Activated T-helper 17 cell treated with anti-CD3 and anti-CD28 coated beads, Interleukin-2, amount 50 U/mL, for 72 hours (primary cell): ENCODE results near the gene IER5L. TPM values are rescaled to one million over a fixed set of nuclear protein-coding genes. Genes with fewer than 3 reads are reported as not detected.
"Not testable (repeated sequence)": the region's sequence is repeated elsewhere in the genome, so short reads cannot be mapped to it uniquely, and the experiment has no call there.

Experiments
- ATAC-seq: fragments of 150-1000 bp; cut with Tn5 transposase; replicated peaks from 2 replicates; pipeline ENCODE4 v1.10.0; 2021; ENCODE audit warnings: mild to moderate bottlenecking, moderate library complexity
- H3K27ac Mint-ChIP-seq: one replicate; pipeline ENCODE4 v1.8.0; 2022; ENCODE audit warnings: mixed read lengths
- H3K27me3 Mint-ChIP-seq: one replicate; pipeline ENCODE4 v1.8.0; 2022; ENCODE audit warnings: mixed read lengths
- H3K36me3 Mint-ChIP-seq: one replicate; pipeline ENCODE4 v1.8.0; 2022; ENCODE audit warnings: low read depth, mild to moderate bottlenecking, mixed read lengths
- H3K4me1 Mint-ChIP-seq: one replicate; pipeline ENCODE4 v1.8.0; 2022; ENCODE audit warnings: mixed read lengths
- H3K4me3 Mint-ChIP-seq: one replicate; pipeline ENCODE4 v1.8.0; 2022; ENCODE audit warnings: mild to moderate bottlenecking, mixed read lengths
- H3K9me3 Mint-ChIP-seq: one replicate; pipeline ENCODE4 v1.8.0; 2022; ENCODE audit warnings: mixed read lengths
- total RNA-seq, 2 donors: library from RNA; stranded (reverse); gene quantifications; one replicate each; pipeline ENCODE4 v1.2.3, GENCODE V29; 2022

The IER5L gene
- total RNA-seq, 2 donors from 2014 or later, result 0.67 to 2.2 TPM

DNA sequence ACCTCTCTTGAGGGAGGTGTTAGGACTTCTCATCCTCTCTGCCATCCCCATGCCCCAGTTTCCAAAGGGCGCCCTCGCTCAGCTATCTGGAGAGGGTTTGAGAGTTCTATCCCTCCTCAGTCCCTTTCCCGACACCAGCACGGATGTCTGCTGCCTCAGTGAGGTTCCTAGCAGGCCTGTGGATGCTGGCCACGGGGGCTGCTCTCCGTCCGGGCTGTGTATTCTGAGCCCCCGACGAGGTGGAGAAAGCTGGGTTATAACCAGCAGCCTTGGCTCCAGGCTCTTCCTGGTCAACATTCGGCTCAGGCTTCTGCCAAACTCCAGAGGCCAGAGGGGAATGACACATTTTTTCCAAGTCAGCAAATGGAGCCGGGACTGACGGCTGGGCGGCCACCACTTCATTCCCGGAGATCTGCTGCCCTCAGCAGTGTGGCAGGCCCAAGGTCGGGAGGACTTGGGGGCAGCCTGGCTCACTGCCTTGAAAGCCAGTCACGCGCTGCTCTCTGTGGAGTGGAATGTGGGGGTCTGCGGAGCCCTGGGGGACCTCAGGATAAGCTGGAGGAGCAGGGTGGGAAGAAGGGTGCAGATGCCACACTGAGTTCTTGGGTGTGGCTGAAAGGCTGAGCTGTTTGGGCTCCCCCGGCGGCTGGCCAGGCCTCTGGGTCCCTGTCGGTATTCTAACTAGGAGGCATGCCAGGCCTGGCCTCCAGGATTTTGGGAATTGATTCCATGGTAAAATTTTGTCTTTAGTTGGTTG, 39.4 kb downstream of the IER5L start:
- H3K4me1 Mint-ChIP-seq, result peaks cover 13% of the 10 kb centered on the region
- H3K27me3 Mint-ChIP-seq, result no peaks in the 10 kb centered on the region
- no peaks in the 10 kb centered on the region for H3K9me3 Mint-ChIP-seq
- peaks cover 54% of the 10 kb centered on the region for H3K36me3 Mint-ChIP-seq
- H3K4me3 Mint-ChIP-seq, result peak overlapping the region; percentile 81
- ATAC-seq, result peak; percentile 2
- peak overlapping the region; percentile 85 for H3K27ac Mint-ChIP-seq

DNA sequence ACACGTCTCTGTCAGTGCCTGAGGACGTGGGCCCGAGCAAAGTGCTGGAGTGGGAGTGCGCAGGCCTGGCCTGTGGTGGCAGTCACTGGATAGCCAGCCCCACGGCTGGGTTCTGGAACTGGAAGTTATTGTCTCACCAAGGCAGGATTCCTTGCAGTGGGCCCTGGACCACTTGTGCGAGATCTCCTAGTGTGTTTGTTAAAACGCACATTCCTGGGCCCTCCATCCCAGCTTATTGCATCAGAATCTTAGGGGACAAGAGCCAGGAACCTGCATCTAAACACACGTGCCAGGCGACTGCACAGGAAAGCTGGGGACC, 40.0 kb downstream of the IER5L start:
- Mint-ChIP-seq H3K36me3 (peaks cover 55% of the 10 kb centered on the region), H3K4me1 (peaks cover 13% of the 10 kb centered on the region), H3K27ac (no peak overlapping the region), H3K27me3 (no peaks in the 10 kb centered on the region), H3K4me3 (no peak overlapping the region), H3K9me3 (no peaks in the 10 kb centered on the region)
- ATAC-seq, result no peak

DNA sequence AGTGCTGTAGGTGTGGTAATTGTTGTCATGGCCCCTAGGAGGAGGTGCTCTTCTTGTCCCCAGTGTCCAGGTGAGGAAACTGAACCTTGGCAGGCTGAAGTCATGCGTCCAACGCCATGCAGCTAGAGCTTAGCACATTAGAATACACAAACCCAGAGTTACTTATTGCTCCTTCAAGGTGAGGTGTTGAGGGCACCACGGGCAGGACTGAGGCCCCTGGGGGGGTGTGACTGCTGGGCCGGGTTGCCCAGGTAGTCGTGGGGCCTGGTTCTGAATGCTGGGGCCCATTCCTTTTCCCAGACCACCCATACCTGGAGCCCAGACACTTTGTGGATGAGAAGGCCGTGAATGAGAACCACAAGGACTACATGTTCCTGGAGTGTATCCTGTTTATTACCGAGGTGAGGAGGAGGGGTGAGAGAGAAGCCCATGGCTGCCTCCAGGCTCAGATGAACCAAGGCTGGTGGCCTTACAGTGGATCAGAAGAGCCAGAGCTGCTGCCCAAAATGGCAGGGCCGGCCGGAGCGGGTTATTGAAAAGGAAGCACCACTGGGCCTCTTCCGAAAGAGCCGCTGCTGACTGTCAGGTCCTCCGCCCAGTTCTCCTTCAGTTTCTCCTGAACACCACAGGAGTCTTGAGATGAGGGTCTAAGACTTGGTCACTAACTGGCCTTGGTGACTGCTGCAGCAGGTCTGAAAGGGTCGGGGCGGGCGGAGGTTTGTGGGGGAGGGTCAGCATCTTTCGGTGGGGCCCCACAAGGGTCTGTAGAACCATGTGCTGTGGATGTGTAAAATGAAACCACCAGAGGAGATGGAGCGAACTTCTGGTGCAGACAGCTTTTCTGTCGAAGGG, 40.5 kb downstream of the IER5L start:
- Mint-ChIP-seq H3K4me1 (peaks cover 13% of the 10 kb centered on the region), H3K27ac (no peak overlapping the region), H3K27me3 (no peaks in the 10 kb centered on the region), H3K4me3 (no peak overlapping the region), H3K9me3 (no peaks in the 10 kb centered on the region), H3K36me3 (peaks cover 53% of the 10 kb centered on the region)
- no peak for ATAC-seq

DNA sequence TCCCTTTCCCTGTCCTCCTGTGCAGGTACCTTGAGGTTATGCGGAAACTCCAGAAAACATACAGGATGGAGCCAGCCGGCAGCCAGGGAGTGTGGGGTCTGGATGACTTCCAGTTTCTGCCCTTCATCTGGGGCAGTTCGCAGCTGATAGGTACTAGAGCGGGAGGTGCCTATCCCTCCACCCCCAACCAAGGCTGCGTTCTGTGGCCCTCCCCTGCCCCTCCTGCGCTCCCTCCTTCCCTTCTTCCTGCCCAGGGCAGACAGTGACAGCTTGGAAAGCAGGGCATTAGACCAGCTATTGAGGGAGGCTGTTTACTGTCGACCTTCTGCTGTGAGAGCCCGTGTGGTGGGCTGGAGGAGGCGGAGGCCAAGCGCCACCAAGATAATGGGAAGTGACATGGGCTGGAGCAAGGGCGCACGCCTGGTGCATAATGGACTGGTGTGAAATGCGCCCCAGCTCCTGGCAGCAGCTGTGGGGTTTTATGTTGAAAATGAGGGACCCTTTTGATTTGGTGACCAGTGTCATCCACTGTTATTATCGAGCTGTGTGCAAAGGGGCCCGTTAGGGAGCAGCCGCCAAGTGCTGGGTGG, 41.5 kb downstream of the IER5L start:
- Mint-ChIP-seq H3K9me3 (no peaks in the 10 kb centered on the region), H3K4me3 (no peak overlapping the region), H3K27ac (no peak overlapping the region), H3K36me3 (peaks cover 57% of the 10 kb centered on the region), H3K27me3 (no peaks in the 10 kb centered on the region), H3K4me1 (peaks cover 13% of the 10 kb centered on the region)
- ATAC-seq, result no peak

DNA sequence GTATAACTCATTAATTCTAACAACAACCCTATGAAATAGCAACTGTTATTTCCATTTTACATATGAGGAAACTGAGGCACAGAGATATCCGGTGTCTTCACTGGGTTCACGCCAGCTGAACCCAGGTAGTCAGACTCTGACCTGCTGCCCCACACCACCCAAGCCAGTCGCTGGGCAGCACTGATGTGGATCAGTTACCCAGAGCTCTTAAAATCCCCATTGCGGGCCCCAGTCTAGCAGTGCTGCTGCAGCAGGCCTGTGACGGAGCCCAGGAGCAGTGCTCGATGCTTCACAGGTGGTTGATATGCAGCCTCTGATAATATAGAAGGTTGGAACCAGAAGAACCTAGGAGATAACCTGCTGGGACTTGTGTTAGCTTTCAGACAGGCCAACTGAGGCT, 42.6 kb downstream of the IER5L start:
- Mint-ChIP-seq H3K27me3 (no peaks in the 10 kb centered on the region), H3K4me3 (no peak overlapping the region), H3K4me1 (peaks cover 13% of the 10 kb centered on the region), H3K36me3 (peaks cover 68% of the 10 kb centered on the region), H3K9me3 (no peaks in the 10 kb centered on the region), H3K27ac (no peak overlapping the region)
- no peak for ATAC-seq

DNA sequence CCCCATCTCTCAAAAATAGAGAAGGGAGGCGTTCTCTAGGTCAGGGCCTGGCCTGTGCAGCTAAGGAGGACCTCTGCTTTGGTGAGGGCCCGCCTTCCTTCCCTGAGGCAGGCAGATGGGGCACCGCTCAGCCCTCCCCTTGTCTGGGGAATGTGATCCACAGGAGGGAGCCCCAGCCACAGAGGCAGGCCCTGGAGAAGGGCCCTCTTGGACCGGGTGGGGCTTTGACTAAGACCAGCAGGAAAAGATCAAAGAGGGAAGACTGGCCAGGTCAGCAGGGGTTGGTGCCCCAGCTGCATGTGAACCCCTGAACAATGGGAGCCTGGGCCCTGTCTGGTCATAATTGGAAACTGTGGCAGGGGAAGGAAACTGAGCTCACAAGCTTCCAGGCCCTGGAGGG, 45.0 kb downstream of the IER5L start:
- no peaks in the 10 kb centered on the region for H3K4me1 Mint-ChIP-seq

DNA sequence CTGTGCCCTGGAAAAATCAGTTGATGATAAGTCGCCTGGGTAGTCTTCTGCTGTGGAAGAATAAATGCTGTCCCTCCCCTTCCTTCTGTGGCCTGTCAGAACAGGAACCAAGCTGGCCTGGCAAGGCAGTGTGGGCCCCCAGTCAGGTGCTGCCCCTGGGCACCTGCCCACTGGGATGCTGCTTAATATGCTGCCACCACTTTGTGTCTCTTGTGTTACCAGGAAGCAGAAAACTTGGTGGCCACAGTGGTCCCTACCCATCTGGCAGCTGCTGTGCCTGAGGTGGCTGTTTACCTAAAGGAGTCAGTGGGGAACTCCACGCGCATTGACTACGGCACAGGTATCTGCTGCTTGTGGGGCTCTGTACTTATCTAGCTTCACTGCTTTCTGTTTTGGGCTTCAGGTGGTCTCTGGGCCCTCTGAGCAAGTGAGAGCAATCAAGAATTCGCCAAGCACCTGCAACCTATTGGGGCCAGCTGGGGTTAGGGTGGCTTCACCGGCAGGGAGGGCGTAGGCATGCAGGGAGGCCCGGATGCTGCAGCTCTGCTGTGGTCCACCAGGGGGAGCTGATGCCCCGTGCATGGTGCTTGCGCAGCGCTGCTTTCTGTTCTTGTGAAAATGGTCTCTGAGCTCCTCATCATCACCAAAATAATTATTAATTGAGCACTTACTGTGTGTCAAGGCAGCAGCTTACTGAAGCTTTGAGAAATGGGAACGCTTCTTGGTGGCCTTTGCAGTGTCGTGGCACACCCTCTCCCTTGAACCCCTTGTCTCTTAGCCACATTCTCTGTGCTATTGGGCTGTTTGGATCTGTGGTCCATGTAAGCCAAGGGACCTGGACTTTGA, 46.5 kb downstream of the IER5L start:
- Mint-ChIP-seq H3K27ac (no peak overlapping the region), H3K4me3 (no peak overlapping the region), H3K4me1 (no peaks in the 10 kb centered on the region), H3K27me3 (no peaks in the 10 kb centered on the region), H3K36me3 (peaks cover 86% of the 10 kb centered on the region), H3K9me3 (no peaks in the 10 kb centered on the region)
- ATAC-seq, result peak; percentile 99

More for the DNA sequence above, 45.0 kb downstream of the IER5L start:
- ATAC-seq, result no peak
- Mint-ChIP-seq H3K27me3 (no peaks in the 10 kb centered on the region), H3K36me3 (peaks cover 84% of the 10 kb centered on the region), H3K9me3 (no peaks in the 10 kb centered on the region), H3K27ac (no peak overlapping the region), H3K4me3 (no peak overlapping the region)

DNA sequence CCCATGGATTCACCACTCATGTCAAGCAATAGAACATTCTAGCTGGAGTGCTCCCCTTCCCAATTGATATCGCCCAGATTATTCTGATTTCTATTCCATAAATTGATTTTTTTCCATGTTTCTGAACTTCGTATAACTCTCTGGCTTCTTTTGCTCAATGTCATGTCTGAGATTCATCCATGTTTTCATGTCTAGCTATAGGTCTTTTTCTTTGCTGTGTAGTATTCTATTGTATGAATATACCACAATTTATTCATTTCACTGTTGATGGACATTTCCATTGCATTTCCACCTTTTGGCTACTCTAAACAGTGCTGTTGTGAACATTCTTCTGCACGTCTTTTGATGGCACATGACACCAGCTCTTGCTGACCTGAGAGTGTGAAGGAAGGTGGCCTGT, 47.3 kb downstream of the IER5L start:
- H3K4me1 Mint-ChIP-seq, result no peaks in the 10 kb centered on the region
- peaks cover 86% of the 10 kb centered on the region for H3K36me3 Mint-ChIP-seq
- H3K4me3 Mint-ChIP-seq, result no peak overlapping the region
- H3K27me3 Mint-ChIP-seq, result no peaks in the 10 kb centered on the region
- H3K27ac Mint-ChIP-seq, result no peak overlapping the region
- no peak for ATAC-seq
- no peaks in the 10 kb centered on the region for H3K9me3 Mint-ChIP-seq

DNA sequence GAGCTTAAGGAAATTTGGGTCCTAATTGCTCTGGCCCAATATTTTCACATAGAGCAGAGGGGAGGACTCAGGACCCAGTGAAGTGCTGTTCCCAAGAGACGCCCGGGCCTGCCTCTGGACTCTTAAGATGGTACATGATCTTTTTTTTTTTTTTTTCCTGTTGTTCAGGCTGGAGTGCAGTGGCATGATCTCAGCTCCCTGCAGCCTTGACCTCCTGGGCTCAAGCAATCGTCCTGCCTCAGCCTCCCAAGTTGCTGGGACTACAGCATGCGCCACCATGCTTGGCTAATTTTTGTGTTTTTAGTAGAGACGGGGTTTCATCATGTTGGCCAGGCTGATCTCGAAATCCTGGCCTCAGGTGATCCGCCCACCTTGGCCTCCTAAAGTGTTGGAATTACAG, 47.8 kb downstream of the IER5L start:
- not testable (repeated sequence) for H3K9me3 Mint-ChIP-seq, H3K4me3 Mint-ChIP-seq, ATAC-seq, H3K27ac Mint-ChIP-seq, H3K27me3 Mint-ChIP-seq, H3K4me1 Mint-ChIP-seq
- peaks cover 87% of the 10 kb centered on the region for H3K36me3 Mint-ChIP-seq

DNA sequence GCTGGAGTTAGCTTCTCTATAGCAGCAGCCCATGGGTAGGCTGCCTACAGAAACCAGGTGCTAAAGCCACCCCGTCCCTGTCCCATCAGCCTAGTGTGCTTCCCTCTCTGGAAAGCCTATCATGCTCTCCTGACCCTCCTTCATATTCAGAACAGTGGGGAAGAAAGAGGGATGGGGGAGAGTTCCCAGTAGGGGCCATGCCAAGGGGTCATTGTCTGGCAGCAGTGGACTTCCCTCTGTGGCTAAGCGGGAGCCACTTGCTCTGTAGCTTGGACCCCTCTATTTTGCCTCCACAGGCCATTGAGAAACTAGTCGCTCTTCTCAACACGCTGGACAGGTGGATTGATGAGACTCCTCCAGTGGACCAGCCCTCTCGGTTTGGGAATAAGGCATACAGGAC, 49.4 kb downstream of the IER5L start:
- H3K4me1 Mint-ChIP-seq, result no peaks in the 10 kb centered on the region

DNA sequence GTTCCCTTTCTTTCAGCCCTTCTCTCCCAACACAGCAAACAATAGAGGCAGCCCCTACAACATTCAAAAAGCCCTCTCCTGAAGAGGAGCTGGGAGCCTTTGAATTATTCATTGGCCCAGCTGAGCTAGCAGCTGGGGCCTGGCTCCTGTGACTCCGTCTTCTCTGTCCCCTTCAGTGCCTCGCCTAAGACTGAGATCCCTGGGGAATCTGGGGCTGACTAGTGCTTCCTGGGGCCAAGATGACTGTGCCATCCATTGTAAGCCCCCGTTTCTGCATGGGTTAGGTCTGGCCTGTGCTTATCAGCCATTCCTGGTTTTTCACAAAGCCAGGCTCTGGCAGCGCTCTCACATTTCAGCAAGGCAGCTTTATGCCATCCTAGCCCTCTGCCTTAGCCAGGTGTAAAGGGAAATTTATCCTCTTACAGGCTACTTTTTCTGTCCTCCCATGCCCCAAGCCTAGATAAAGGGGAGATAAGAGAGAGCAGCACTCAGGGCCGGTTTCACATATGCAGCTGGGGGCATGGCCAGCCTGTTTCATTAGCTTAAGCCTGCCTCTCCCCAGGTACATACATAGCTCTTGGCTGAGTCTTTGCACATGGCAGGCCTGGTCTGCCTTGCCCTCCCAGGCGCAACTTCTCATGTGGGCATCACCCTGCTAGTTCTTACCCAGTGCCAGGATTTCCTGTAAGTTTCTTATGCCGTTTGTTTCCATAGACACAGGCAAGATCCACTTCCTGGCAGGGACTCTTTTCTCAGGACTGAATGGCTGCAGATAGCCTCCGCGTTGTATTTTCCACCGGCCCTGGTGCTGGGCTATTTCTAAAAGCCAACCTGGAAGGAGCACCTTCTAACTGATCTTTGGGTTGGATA, 51.1 kb downstream of the IER5L start:
- H3K36me3 Mint-ChIP-seq, result peaks cover 91% of the 10 kb centered on the region
- H3K27me3 Mint-ChIP-seq, result no peaks in the 10 kb centered on the region
- no peak overlapping the region for H3K27ac Mint-ChIP-seq
- H3K4me3 Mint-ChIP-seq, result no peak overlapping the region
- no peak for ATAC-seq
- no peaks in the 10 kb centered on the region for H3K9me3 Mint-ChIP-seq
- no peaks in the 10 kb centered on the region for H3K4me1 Mint-ChIP-seq

More for the DNA sequence above, 49.4 kb downstream of the IER5L start:
- Mint-ChIP-seq H3K27ac (no peak overlapping the region), H3K36me3 (peaks cover 86% of the 10 kb centered on the region), H3K27me3 (no peaks in the 10 kb centered on the region), H3K9me3 (no peaks in the 10 kb centered on the region), H3K4me3 (no peak overlapping the region)
- no peak for ATAC-seq
